Measurements from ENCODE around the gene MRPL22. TPM values are rescaled to one million over a fixed set of nuclear protein-coding genes. Genes with fewer than 3 reads are reported as not detected.
A peak's percentile ranks its signal among the peaks of the same experiment; 100 is the strongest.

MRPL22 gene
- 10 to 100 TPM; 12.6 to 65.2 (median 52.1) TPM for total RNA-seq
- polyA plus RNA-seq = 100 to 1,000 TPM in 2 of 3 donors, 10 to 100 TPM in 1; 98.0 to 129 (median 103) TPM
- long read RNA-seq, donor 1, transcript MRPL22-205 (3 exons, 2,344 nt) = minor isoform, 5 of 114 reads
- long read RNA-seq, donor 1, transcript MRPL22-207 (7 exons, 3,176 nt) = major isoform, 71 of 114 reads
- long read RNA-seq, donor 1, transcript MRPL22-202 (6 exons, 784 nt) = minor isoform, 10 of 114 reads
- long read RNA-seq, donor 1, partial matches to known transcripts = 24 of 114 reads
- long read RNA-seq, donor 1, other reads (novel, unspliced or antisense) = 0 of 114 reads
- long read RNA-seq, donor 2, transcript MRPL22-202 (6 exons, 784 nt) = minor isoform, 13 of 71 reads
- long read RNA-seq, donor 2, transcript MRPL22-207 (7 exons, 3,176 nt) = major isoform, 45 of 71 reads
- long read RNA-seq, donor 2, partial matches to known transcripts = 7 of 71 reads
- long read RNA-seq, donor 2, other reads (novel, unspliced or antisense) = 0 of 71 reads
- long read RNA-seq, donor 3, transcript MRPL22-202 (6 exons, 784 nt) = minor isoform, 5 of 71 reads
- long read RNA-seq, donor 3, transcript MRPL22-207 (7 exons, 3,176 nt) = major isoform, 51 of 71 reads
- long read RNA-seq, donor 3, partial matches to known transcripts = 6 of 71 reads
- long read RNA-seq, donor 3, other reads (novel, unspliced or antisense) = 0 of 71 reads
- long read RNA-seq, donor 4, transcript MRPL22-207 (7 exons, 3,176 nt) = major isoform, 61 of 62 reads
- long read RNA-seq, donor 4, partial matches to known transcripts = 0 of 62 reads
- long read RNA-seq, donor 4, other reads (novel, unspliced or antisense) = 0 of 62 reads
- long read RNA-seq, donor 5, transcript MRPL22-207 (7 exons, 3,176 nt) = major isoform, 56 of 60 reads
- long read RNA-seq, donor 5, partial matches to known transcripts = 1 of 60 reads
- long read RNA-seq, donor 5, other reads (novel, unspliced or antisense) = 2 of 60 reads
- long read RNA-seq, donor 6, transcript MRPL22-207 (7 exons, 3,176 nt) = major isoform, 52 of 55 reads
- long read RNA-seq, donor 6, partial matches to known transcripts = 0 of 55 reads
- long read RNA-seq, donor 6, other reads (novel, unspliced or antisense) = 1 of 55 reads
- long read RNA-seq, donor 7, transcript MRPL22-202 (6 exons, 784 nt) = minor isoform, 6 of 59 reads
- long read RNA-seq, donor 7, transcript MRPL22-207 (7 exons, 3,176 nt) = major isoform, 37 of 59 reads
- long read RNA-seq, donor 7, transcript MRPL22-201 (6 exons, 3,035 nt) = minor isoform, 5 of 59 reads
- long read RNA-seq, donor 7, partial matches to known transcripts = 9 of 59 reads
- long read RNA-seq, donor 7, other reads (novel, unspliced or antisense) = 0 of 59 reads
- long read RNA-seq, donor 8, transcript MRPL22-207 (7 exons, 3,176 nt) = major isoform, 89 of 126 reads
- long read RNA-seq, donor 8, transcript MRPL22-202 (6 exons, 784 nt) = minor isoform, 14 of 126 reads
- long read RNA-seq, donor 8, partial matches to known transcripts = 19 of 126 reads
- long read RNA-seq, donor 8, other reads (novel, unspliced or antisense) = 0 of 126 reads
- long read RNA-seq, donor 9, transcript MRPL22-207 (7 exons, 3,176 nt) = major isoform, 50 of 68 reads
- long read RNA-seq, donor 9, transcript MRPL22-202 (6 exons, 784 nt) = minor isoform, 7 of 68 reads
- long read RNA-seq, donor 9, partial matches to known transcripts = 6 of 68 reads
- long read RNA-seq, donor 9, other reads (novel, unspliced or antisense) = 0 of 68 reads
- long read RNA-seq, donor 10, transcript MRPL22-202 (6 exons, 784 nt) = minor isoform, 7 of 68 reads
- long read RNA-seq, donor 10, transcript MRPL22-207 (7 exons, 3,176 nt) = major isoform, 52 of 68 reads
- long read RNA-seq, donor 10, partial matches to known transcripts = 5 of 68 reads
- long read RNA-seq, donor 10, other reads (novel, unspliced or antisense) = 0 of 68 reads

GRCh38 chr5:154940772-154941620 is at the start of gene MRPL22:
Gene MRPL22 (plus strand): TSS chr5:154941073. CDS start chr5:154941111, 38 bp downstream.
- 1% methylated on average over 23 to 40 of the region's 40 CpGs for WGBS, 4 donors

GRCh38 chr5:154892369-154892771 is 48.5 kb upstream of the MRPL22 start:
- WGBS, 4 donors = 78 to 85% (median 83%) methylated on average over 6 to 13 of the region's 13 CpGs
- Histone ChIP-seq H3K27me3 (no peaks in the 10 kb centered on the region), H3K9me3 (replicated peaks in 1 of 3) (no peaks in the 10 kb centered on the region), H3K27ac (no peak overlapping the region), H3K36me3 (replicated peaks in 1 of 2) (peaks cover 0 to 79% of the 10 kb centered on the region in 2 donors), H3K4me1 (replicated peaks in 1 of 2) (no peaks in the 10 kb centered on the region), H3K4me3 (no peak overlapping the region)
- no peak for TF ChIP-seq CTCF (IDR thresholded peaks at IDR 0.05)
- no peak for TF ChIP-seq POLR2A (IDR thresholded peaks at IDR 0.05)
- intact Hi-C loops (cut with DNase I) = no loop called here
- DNase-seq = no peak

More at GRCh38 chr5:154940772-154941620, at the start of gene MRPL22:
- no peaks in the 10 kb centered on the region for H3K36me3 ChIP-seq (replicated peaks in 1 of 2)
- H3K4me1 ChIP-seq (replicated peaks in 1 of 2) = peaks cover 23 to 34% of the 10 kb centered on the region in 2 donors
- no peaks in the 10 kb centered on the region for H3K27me3 ChIP-seq
- peak in 4 of 6 experiments; percentile 26 to 44 (median 30) for TF ChIP-seq CTCF (IDR thresholded peaks at IDR 0.05)
- TF ChIP-seq POLR2A (IDR thresholded peaks at IDR 0.05) = peak; percentile 54 to 73
- peak; percentile 91 to 96 (median 93) for DNase-seq
- H3K4me3 ChIP-seq = peak within 1 kb of the TSS in 3 of 4 donors; percentile 69 to 79 (median 71)
- H3K27ac ChIP-seq = peak within 1 kb of the TSS in 4 of 5 donors; percentile 57 to 84 (median 70)
- intact Hi-C loops (cut with DNase I) = loop anchor here in 1 of 2 donors (10.0 kb wide), 1 partner anchor 204 kb away; no protein-coding TSS in a partner anchor
- H3K9me3 ChIP-seq (replicated peaks in 1 of 3) = no peaks in the 10 kb centered on the region

GRCh38 chr5:154893381-154893780 is 47.5 kb upstream of the MRPL22 start:
- Histone ChIP-seq H3K27me3 (no peaks in the 10 kb centered on the region), H3K9me3 (replicated peaks in 1 of 3) (no peaks in the 10 kb centered on the region), H3K36me3 (replicated peaks in 1 of 2) (peaks cover 0 to 79% of the 10 kb centered on the region in 2 donors), H3K27ac (no peak overlapping the region), H3K4me1 (replicated peaks in 1 of 2) (no peaks in the 10 kb centered on the region), H3K4me3 (no peak overlapping the region)
- 80 to 88% (median 86%) methylated on average over 5 of the region's 5 CpGs for WGBS, 4 donors
- TF ChIP-seq POLR2A (IDR thresholded peaks at IDR 0.05) = no peak
- TF ChIP-seq CTCF (IDR thresholded peaks at IDR 0.05) = no peak
- intact Hi-C loops (cut with DNase I) = no loop called here
- no peak for DNase-seq

Data from adrenal gland (tissue), 19 donors.